Measurements from ENCODE around the gene LSAMP. TPM values are rescaled to one million over a fixed set of nuclear protein-coding genes. Genes with fewer than 3 reads are reported as not detected.
"Not testable (repeated sequence)": the region's sequence is repeated elsewhere in the genome, so short reads cannot be mapped to it uniquely, and the experiment has no call there.

The LSAMP gene
- total and polyA plus RNA-seq, 2 donors, result 0.71 to 1.5 TPM

DNA sequence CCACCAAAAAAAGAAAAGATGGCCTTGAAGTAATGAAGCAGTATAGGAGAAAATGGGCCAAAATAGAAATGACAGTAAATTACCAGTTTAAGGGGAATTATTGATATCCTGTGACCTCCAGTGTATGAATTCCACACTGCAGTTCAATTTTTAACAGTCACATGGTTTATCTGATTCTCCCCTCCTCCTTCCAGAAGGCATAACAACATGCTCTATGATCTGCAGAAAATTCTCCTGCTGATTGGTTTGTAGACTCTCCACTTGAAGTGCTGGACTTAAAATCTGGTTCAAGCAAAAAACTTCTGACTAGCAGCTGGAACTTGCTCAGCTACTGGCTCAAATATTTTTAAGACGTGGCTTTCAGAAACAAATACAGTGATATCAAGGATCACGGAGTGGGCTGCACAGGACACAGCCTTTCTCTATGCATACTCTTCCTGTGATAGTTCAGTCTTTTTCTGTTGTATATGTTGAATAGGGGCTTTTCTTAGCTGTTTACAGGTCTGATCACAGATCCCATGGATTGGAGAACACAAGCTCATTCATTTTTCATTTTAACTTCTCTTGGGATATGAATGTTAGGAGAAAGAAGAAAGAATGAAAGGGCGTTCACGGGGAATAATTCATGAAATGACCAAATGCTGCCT, 211.5 kb downstream of the LSAMP start:
- Histone ChIP-seq H3K27me3 (ENCODE audit: control insufficient read depth in 2 of 2, insufficient read depth in 1 of 2, low read length in 1 of 2) (no peaks in the 10 kb centered on the region), H3K9me3 (ENCODE audit: control insufficient read depth in 2 of 2, insufficient read depth in 1 of 2, low read length in 1 of 2) (no peaks in the 10 kb centered on the region), H3K4me1 (ENCODE audit: control insufficient read depth in 2 of 2, insufficient read depth in 2 of 2, low read length in 2 of 2) (no peaks in the 10 kb centered on the region), H3K4me3 (ENCODE audit: low read length in 2 of 2) (no peak overlapping the region), H3K36me3 (ENCODE audit: control insufficient read depth in 2 of 2, insufficient read depth in 2 of 2, low read length in 1 of 2) (no peaks in the 10 kb centered on the region), H3K27ac (ENCODE audit: low read depth in 1 of 2, low read length in 1 of 2) (no peak overlapping the region)
- DNase-seq (ENCODE audit: low read depth in 6 of 9, low spot score in 9 of 9), result no peak
- 79% methylated on average over 4 of the region's 4 CpGs for WGBS

- Histone ChIP-seq H3K4me1 (ENCODE audit: control insufficient read depth in 2 of 2, insufficient read depth in 2 of 2, low read length in 2 of 2) (no peaks in the 10 kb centered on the region), H3K9me3 (ENCODE audit: control insufficient read depth in 2 of 2, insufficient read depth in 1 of 2, low read length in 1 of 2) (no peaks in the 10 kb centered on the region), H3K27ac (ENCODE audit: low read depth in 1 of 2, low read length in 1 of 2) (no peak overlapping the region), H3K36me3 (ENCODE audit: control insufficient read depth in 2 of 2, insufficient read depth in 2 of 2, low read length in 1 of 2) (no peaks in the 10 kb centered on the region), H3K4me3 (ENCODE audit: low read length in 2 of 2) (no peak overlapping the region), H3K27me3 (ENCODE audit: control insufficient read depth in 2 of 2, insufficient read depth in 1 of 2, low read length in 1 of 2) (no peaks in the 10 kb centered on the region)
- no peak for DNase-seq (ENCODE audit: low read depth in 6 of 9, low spot score in 9 of 9)
- 77% methylated on average over 5 of the region's 5 CpGs for WGBS
Observed at GRCh38 chr3:116230431-116231020, 214.8 kb downstream of the LSAMP start.

- Histone ChIP-seq H3K27ac (ENCODE audit: low read depth in 1 of 2, low read length in 1 of 2) (no peak overlapping the region), H3K36me3 (ENCODE audit: control insufficient read depth in 2 of 2, insufficient read depth in 2 of 2, low read length in 1 of 2) (no peaks in the 10 kb centered on the region)
- DNase-seq (ENCODE audit: low read depth in 6 of 9, low spot score in 9 of 9), result no peak
Observed at GRCh38 chr3:116226266-116226665, 219.0 kb downstream of the LSAMP start.

GRCh38 chr3:116216761-116217160, 228.5 kb downstream of the LSAMP start:
- H3K27me3 ChIP-seq (ENCODE audit: control insufficient read depth in 2 of 2, insufficient read depth in 1 of 2, low read length in 1 of 2), result no peaks in the 10 kb centered on the region
- WGBS, result 86% methylated on average over 4 of the region's 4 CpGs
- H3K36me3 ChIP-seq (ENCODE audit: control insufficient read depth in 2 of 2, insufficient read depth in 2 of 2, low read length in 1 of 2), result no peaks in the 10 kb centered on the region
- no peak for DNase-seq (ENCODE audit: low read depth in 6 of 9, low spot score in 9 of 9)
- H3K4me1 ChIP-seq (ENCODE audit: control insufficient read depth in 2 of 2, insufficient read depth in 2 of 2, low read length in 2 of 2), result no peaks in the 10 kb centered on the region
- no peaks in the 10 kb centered on the region for H3K9me3 ChIP-seq (ENCODE audit: control insufficient read depth in 2 of 2, insufficient read depth in 1 of 2, low read length in 1 of 2)
- no peak overlapping the region for H3K4me3 ChIP-seq (ENCODE audit: low read length in 2 of 2)
- no peak overlapping the region for H3K27ac ChIP-seq (ENCODE audit: low read depth in 1 of 2, low read length in 1 of 2)

More at GRCh38 chr3:116226266-116226665, 219.0 kb downstream of the LSAMP start:
- no peaks in the 10 kb centered on the region for H3K9me3 ChIP-seq (ENCODE audit: control insufficient read depth in 2 of 2, insufficient read depth in 1 of 2, low read length in 1 of 2)
- no peaks in the 10 kb centered on the region for H3K4me1 ChIP-seq (ENCODE audit: control insufficient read depth in 2 of 2, insufficient read depth in 2 of 2, low read length in 2 of 2)
- H3K27me3 ChIP-seq (ENCODE audit: control insufficient read depth in 2 of 2, insufficient read depth in 1 of 2, low read length in 1 of 2), result no peaks in the 10 kb centered on the region
- H3K4me3 ChIP-seq (ENCODE audit: low read length in 2 of 2), result no peak overlapping the region
- WGBS, result 86% methylated on average over 1 of the region's 1 CpG

DNA sequence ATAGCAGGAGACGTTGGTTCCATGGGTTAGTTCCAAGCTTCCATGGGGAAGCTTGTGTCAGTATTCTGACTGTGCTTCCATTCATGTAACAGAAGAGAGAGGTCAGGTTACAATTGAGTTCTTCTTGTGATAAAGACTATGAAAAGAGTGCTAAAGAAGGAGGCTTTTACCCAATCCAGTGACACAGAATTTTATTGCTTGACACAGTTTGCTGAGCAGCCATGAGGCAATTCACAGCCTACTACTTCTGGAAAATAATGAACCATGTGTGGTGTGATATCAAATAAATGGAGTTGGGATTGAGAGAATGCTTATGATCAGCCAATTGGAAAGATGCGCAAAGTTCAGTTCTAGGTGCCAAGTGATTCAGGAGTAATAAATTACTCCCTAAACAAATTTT, 233.4 kb downstream of the LSAMP start:
- Histone ChIP-seq H3K27ac (ENCODE audit: low read depth in 1 of 2, low read length in 1 of 2) (no peak overlapping the region), H3K4me1 (ENCODE audit: control insufficient read depth in 2 of 2, insufficient read depth in 2 of 2, low read length in 2 of 2) (no peaks in the 10 kb centered on the region), H3K27me3 (ENCODE audit: control insufficient read depth in 2 of 2, insufficient read depth in 1 of 2, low read length in 1 of 2) (no peaks in the 10 kb centered on the region), H3K9me3 (ENCODE audit: control insufficient read depth in 2 of 2, insufficient read depth in 1 of 2, low read length in 1 of 2) (peaks cover 0 to 7% of the 10 kb centered on the region in 2 donors), H3K36me3 (ENCODE audit: control insufficient read depth in 2 of 2, insufficient read depth in 2 of 2, low read length in 1 of 2) (no peaks in the 10 kb centered on the region), H3K4me3 (ENCODE audit: low read length in 2 of 2) (no peak overlapping the region)
- WGBS, result 87% methylated on average over 2 of the region's 2 CpGs
- DNase-seq (ENCODE audit: low read depth in 6 of 9, low spot score in 9 of 9), result no peak

GRCh38 chr3:116208830-116209229, 236.5 kb downstream of the LSAMP start:
- H3K36me3 ChIP-seq (ENCODE audit: control insufficient read depth in 2 of 2, insufficient read depth in 2 of 2, low read length in 1 of 2); DNase-seq (ENCODE audit: low read depth in 6 of 9, low spot score in 9 of 9); H3K27me3 ChIP-seq (ENCODE audit: control insufficient read depth in 2 of 2, insufficient read depth in 1 of 2, low read length in 1 of 2); H3K4me3 ChIP-seq (ENCODE audit: low read length in 2 of 2); H3K27ac ChIP-seq (ENCODE audit: low read depth in 1 of 2, low read length in 1 of 2); H3K9me3 ChIP-seq (ENCODE audit: control insufficient read depth in 2 of 2, insufficient read depth in 1 of 2, low read length in 1 of 2); H3K4me1 ChIP-seq (ENCODE audit: control insufficient read depth in 2 of 2, insufficient read depth in 2 of 2, low read length in 2 of 2): not testable (repeated sequence)
- WGBS, result 89% methylated on average over 15 of the region's 15 CpGs

GRCh38 chr3:116200956-116201690, 244.2 kb downstream of the LSAMP start:
- Histone ChIP-seq H3K9me3 (ENCODE audit: control insufficient read depth in 2 of 2, insufficient read depth in 1 of 2, low read length in 1 of 2) (peaks cover 0 to 5% of the 10 kb centered on the region in 2 donors), H3K4me3 (ENCODE audit: low read length in 2 of 2) (no peak overlapping the region), H3K27me3 (ENCODE audit: control insufficient read depth in 2 of 2, insufficient read depth in 1 of 2, low read length in 1 of 2) (no peaks in the 10 kb centered on the region), H3K36me3 (ENCODE audit: control insufficient read depth in 2 of 2, insufficient read depth in 2 of 2, low read length in 1 of 2) (no peaks in the 10 kb centered on the region), H3K27ac (ENCODE audit: low read depth in 1 of 2, low read length in 1 of 2) (no peak overlapping the region), H3K4me1 (ENCODE audit: control insufficient read depth in 2 of 2, insufficient read depth in 2 of 2, low read length in 2 of 2) (no peaks in the 10 kb centered on the region)
- no peak for DNase-seq (ENCODE audit: low read depth in 6 of 9, low spot score in 9 of 9)
- WGBS, result 68% methylated on average over 5 of the region's 5 CpGs

GRCh38 chr3:116199063-116199462, 246.2 kb downstream of the LSAMP start:
- 96% methylated on average over 2 of the region's 2 CpGs for WGBS
- no peak for DNase-seq (ENCODE audit: low read depth in 6 of 9, low spot score in 9 of 9)
- no peaks in the 10 kb centered on the region for H3K4me1 ChIP-seq (ENCODE audit: control insufficient read depth in 2 of 2, insufficient read depth in 2 of 2, low read length in 2 of 2)

DNA sequence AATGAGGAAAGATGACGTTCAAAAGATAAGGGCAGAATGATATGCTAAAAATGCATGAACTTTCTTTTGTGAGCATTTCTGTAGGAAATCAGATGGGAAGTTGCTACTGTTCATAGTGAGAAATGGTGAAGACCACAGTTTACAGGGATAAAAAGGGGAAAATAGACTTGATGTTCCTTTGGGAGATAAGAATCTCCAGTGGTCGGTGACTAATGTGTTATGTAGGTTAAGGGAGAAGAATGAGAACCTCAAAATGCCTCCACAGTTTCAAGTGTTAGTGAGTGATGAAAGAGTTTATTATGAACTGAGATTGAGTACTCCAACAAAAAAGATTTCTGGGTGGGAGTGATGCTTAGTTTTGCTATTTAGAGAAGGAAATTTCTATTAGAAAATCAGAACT, 247.2 kb downstream of the LSAMP start:
- no peak overlapping the region for H3K4me3 ChIP-seq (ENCODE audit: low read length in 2 of 2)
- H3K27me3 ChIP-seq (ENCODE audit: control insufficient read depth in 2 of 2, insufficient read depth in 1 of 2, low read length in 1 of 2), result no peaks in the 10 kb centered on the region
- 65% methylated on average over 2 of the region's 2 CpGs for WGBS
- H3K9me3 ChIP-seq (ENCODE audit: control insufficient read depth in 2 of 2, insufficient read depth in 1 of 2, low read length in 1 of 2), result peaks cover 0 to 5% of the 10 kb centered on the region in 2 donors
- H3K4me1 ChIP-seq (ENCODE audit: control insufficient read depth in 2 of 2, insufficient read depth in 2 of 2, low read length in 2 of 2), result no peaks in the 10 kb centered on the region
- DNase-seq (ENCODE audit: low read depth in 6 of 9, low spot score in 9 of 9), result no peak
- no peak overlapping the region for H3K27ac ChIP-seq (ENCODE audit: low read depth in 1 of 2, low read length in 1 of 2)
- no peaks in the 10 kb centered on the region for H3K36me3 ChIP-seq (ENCODE audit: control insufficient read depth in 2 of 2, insufficient read depth in 2 of 2, low read length in 1 of 2)

More at GRCh38 chr3:116199063-116199462, 246.2 kb downstream of the LSAMP start:
- no peaks in the 10 kb centered on the region for H3K36me3 ChIP-seq (ENCODE audit: control insufficient read depth in 2 of 2, insufficient read depth in 2 of 2, low read length in 1 of 2)
- H3K27me3 ChIP-seq (ENCODE audit: control insufficient read depth in 2 of 2, insufficient read depth in 1 of 2, low read length in 1 of 2), result no peaks in the 10 kb centered on the region
- no peak overlapping the region for H3K27ac ChIP-seq (ENCODE audit: low read depth in 1 of 2, low read length in 1 of 2)
- H3K4me3 ChIP-seq (ENCODE audit: low read length in 2 of 2), result no peak overlapping the region
- H3K9me3 ChIP-seq (ENCODE audit: control insufficient read depth in 2 of 2, insufficient read depth in 1 of 2, low read length in 1 of 2), result peaks cover 0 to 5% of the 10 kb centered on the region in 2 donors
